HepG2 (cell line): ENCODE data around the gene LRRIQ4. TPM values are rescaled to one million over a fixed set of nuclear protein-coding genes. Genes with fewer than 3 reads are reported as not detected.

Experiments
- GABPB1 ChIP-seq: IDR thresholded peaks from 2 replicates; pipeline ENCODE4 v1.6.1; 2016; ENCODE audit warnings: mild to moderate bottlenecking, missing genetic modification reagents, moderate library complexity, missing compliant biosample characterization
- KAT7 ChIP-seq: IDR thresholded peaks from 2 replicates; pipeline ENCODE4 v1.6.1; 2018; ENCODE audit warnings: borderline replicate concordance, missing compliant biosample characterization
- KDM3A ChIP-seq: IDR thresholded peaks from 2 replicates; pipeline ENCODE4 v1.6.1; 2018; ENCODE audit warnings: low read depth, missing compliant biosample characterization
- NONO ChIP-seq, 2 experiments: fragments of 450-650 bp in 1 of 2; sonication (generic) in 1 of 2; formaldehyde crosslinking in 1 of 2; IDR thresholded peaks in 1 of 2; conservative IDR thresholded peaks in 1 of 2; 2 replicates each; pipeline versions ENCODE4 v1.6.1 to v1.8.0; 2017 to 2022; ENCODE audit warnings: mild to moderate bottlenecking in 1 of 2, missing genetic modification reagents in 1 of 2, moderate library complexity in 1 of 2
- PATZ1 ChIP-seq: sonication (generic); formaldehyde crosslinking; IDR thresholded peaks from 2 replicates; pipeline ENCODE4 v1.4.0; 2020; ENCODE audit warnings: missing genetic modification reagents
- TAF1 ChIP-seq: sonication (generic); formaldehyde crosslinking; IDR thresholded peaks from 2 replicates; pipeline ENCODE4 v1.4.0; 2020; ENCODE audit warnings: missing genetic modification reagents
- ZFX ChIP-seq: sonication (generic); formaldehyde crosslinking; IDR thresholded peaks from 2 replicates; pipeline ENCODE4 v1.4.0; 2020; ENCODE audit warnings: mild to moderate bottlenecking, low read depth, missing genetic modification reagents, moderate library complexity
- ZNF276 ChIP-seq: sonication (generic); formaldehyde crosslinking; IDR thresholded peaks from 2 replicates; pipeline ENCODE4 v1.4.0; 2020; ENCODE audit warnings: mild to moderate bottlenecking, low read depth, missing genetic modification reagents
- ZNF550 ChIP-seq: sonication (generic); formaldehyde crosslinking; IDR thresholded peaks from 2 replicates; pipeline ENCODE4 v1.4.0; 2020; ENCODE audit warnings: mild to moderate bottlenecking, missing genetic modification reagents, borderline replicate concordance
- ZNF713 ChIP-seq: sonication (generic); formaldehyde crosslinking; IDR thresholded peaks from 2 replicates; pipeline ENCODE4 v1.4.0; 2020; ENCODE audit warnings: mild to moderate bottlenecking, missing genetic modification reagents
- polyA plus RNA-seq, 8 experiments: library from polyadenylated mRNA; depleted of rRNA in 3 of 8; stranded (reverse) in 7 of 8; unstranded in 1 of 8; fragments of >200 nt; fragmentation: Illumina TruSeq in 4 of 8; extraction: Trizol in 4 of 8; gene quantifications; 2 replicates each; pipeline versions ENCODE4 v1.2.1 to v1.2.3, GENCODE V29; 2011 to 2016; ENCODE audit warnings: low read depth in 4 of 8, missing spikeins in 1 of 8, mixed read lengths in 1 of 8; ENCODE audit not compliant: insufficient read depth in 1 of 8
- total RNA-seq, 5 experiments: library from RNA; depleted of rRNA; stranded (reverse); fragments of >200 nt; fragmentation: Illumina TruSeq; extraction: Trizol; gene quantifications; 2 replicates each; pipeline ENCODE4 v1.2.3, GENCODE V29; 2016; ENCODE audit warnings: low read depth in 1 of 5
- TF ChIP-seq, protein P1 (sequence below): sonication (generic); formaldehyde crosslinking; IDR thresholded peaks from 2 replicates; pipeline ENCODE4 v1.5.0; 2020; ENCODE audit warnings: mild to moderate bottlenecking, missing genetic modification reagents, borderline replicate concordance
- TF ChIP-seq, protein P2 (sequence below): sonication (generic); formaldehyde crosslinking; IDR thresholded peaks from 2 replicates; pipeline ENCODE4 v1.4.0; 2020; ENCODE audit warnings: missing genetic modification reagents
- TF ChIP-seq, protein P3 (sequence below): sonication (generic); formaldehyde crosslinking; IDR thresholded peaks from 2 replicates; pipeline ENCODE4 v1.9.0; 2021; ENCODE audit warnings: missing genetic modification reagents, borderline replicate concordance

LRRIQ4 gene
- total and polyA plus RNA-seq, 2 of the 13 experiments (the other 11 are each of a cell fraction or from before 2014, with no cell fraction given): not detected

DNA sequence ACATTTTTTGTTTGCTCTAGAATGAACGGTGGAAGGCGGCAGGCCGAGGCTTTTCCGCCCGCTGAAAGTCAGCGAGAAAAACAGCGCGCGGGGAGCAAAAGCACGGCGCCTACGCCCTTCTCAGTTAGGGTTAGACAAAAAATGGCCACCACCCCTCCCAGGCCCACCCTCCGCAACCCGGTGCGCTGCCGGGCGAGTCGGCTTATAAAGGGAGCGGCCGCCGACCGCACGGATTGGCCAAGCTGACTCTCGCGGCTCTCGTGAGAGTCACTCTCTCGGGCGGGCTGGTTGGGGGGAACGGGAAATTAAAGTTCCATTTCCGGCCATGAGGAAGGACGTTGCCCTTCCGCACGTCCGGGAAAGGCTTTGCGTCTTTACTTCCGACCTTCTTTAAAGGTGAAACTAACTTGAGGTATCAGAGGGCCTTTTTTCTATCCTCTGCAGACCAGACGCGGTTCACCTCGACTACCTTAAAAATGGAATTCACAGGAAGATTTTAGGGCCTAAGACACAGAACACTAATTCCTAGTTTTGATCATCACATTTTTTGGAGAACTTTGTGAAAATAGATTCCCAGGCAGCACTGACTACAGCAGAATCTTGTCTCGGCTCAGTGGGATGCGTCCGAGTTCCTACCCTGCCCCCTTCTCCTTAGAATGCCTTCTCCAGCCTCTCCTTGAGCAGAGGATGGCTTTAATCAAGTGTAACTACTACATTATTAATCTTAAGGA lies 47.6 kb upstream of the LRRIQ4 start, which contains the start of gene TERC (continued):
- TF ChIP-seq ZNF550 (CRISPR knock-in tag) (no peak), KAT7 (CRISPR knock-in tag) (peak; percentile 56; the same call in 1 of the 2 replicates), ZFX (peak; percentile 84), TAF1 (CRISPR knock-in tag) (peak; percentile 50; the same call in 1 of the 2 replicates), NONO (IDR thresholded peaks at IDR 0.05) (no peak), NONO (CRISPR knock-in tag; conservative IDR thresholded peaks at IDR 0.05) (0 out of 2 replicates have a peak, but pooled peaks have one; percentile 28), KDM3A (no peak), PATZ1 (CRISPR knock-in tag) (no peak), ZNF276 (CRISPR knock-in tag) (peak; percentile 88; the same call in 1 of the 2 replicates), GABPB1 (CRISPR knock-in tag) (peak; percentile 90), ZNF713 (CRISPR knock-in tag) (0 out of 2 replicates have a peak, but pooled peaks have one; percentile 3)
- TF ChIP-seq, protein P1, sequence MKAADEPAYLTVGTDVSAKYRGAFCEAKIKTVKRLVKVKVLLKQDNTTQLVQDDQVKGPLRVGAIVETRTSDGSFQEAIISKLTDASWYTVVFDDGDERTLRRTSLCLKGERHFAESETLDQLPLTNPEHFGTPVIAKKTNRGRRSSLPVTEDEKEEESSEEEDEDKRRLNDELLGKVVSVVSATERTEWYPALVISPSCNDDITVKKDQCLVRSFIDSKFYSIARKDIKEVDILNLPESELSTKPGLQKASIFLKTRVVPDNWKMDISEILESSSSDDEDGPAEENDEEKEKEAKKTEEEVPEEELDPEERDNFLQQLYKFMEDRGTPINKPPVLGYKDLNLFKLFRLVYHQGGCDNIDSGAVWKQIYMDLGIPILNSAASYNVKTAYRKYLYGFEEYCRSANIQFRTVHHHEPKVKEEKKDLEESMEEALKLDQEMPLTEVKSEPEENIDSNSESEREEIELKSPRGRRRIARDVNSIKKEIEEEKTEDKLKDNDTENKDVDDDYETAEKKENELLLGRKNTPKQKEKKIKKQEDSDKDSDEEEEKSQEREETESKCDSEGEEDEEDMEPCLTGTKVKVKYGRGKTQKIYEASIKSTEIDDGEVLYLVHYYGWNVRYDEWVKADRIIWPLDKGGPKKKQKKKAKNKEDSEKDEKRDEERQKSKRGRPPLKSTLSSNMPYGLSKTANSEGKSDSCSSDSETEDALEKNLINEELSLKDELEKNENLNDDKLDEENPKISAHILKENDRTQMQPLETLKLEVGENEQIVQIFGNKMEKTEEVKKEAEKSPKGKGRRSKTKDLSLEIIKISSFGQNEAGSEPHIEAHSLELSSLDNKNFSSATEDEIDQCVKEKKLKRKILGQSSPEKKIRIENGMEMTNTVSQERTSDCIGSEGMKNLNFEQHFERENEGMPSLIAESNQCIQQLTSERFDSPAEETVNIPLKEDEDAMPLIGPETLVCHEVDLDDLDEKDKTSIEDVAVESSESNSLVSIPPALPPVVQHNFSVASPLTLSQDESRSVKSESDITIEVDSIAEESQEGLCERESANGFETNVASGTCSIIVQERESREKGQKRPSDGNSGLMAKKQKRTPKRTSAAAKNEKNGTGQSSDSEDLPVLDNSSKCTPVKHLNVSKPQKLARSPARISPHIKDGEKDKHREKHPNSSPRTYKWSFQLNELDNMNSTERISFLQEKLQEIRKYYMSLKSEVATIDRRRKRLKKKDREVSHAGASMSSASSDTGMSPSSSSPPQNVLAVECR (CRISPR knock-in tag): peak; percentile 24; the same call in 1 of the 2 replicates
- TF ChIP-seq, protein P2, sequence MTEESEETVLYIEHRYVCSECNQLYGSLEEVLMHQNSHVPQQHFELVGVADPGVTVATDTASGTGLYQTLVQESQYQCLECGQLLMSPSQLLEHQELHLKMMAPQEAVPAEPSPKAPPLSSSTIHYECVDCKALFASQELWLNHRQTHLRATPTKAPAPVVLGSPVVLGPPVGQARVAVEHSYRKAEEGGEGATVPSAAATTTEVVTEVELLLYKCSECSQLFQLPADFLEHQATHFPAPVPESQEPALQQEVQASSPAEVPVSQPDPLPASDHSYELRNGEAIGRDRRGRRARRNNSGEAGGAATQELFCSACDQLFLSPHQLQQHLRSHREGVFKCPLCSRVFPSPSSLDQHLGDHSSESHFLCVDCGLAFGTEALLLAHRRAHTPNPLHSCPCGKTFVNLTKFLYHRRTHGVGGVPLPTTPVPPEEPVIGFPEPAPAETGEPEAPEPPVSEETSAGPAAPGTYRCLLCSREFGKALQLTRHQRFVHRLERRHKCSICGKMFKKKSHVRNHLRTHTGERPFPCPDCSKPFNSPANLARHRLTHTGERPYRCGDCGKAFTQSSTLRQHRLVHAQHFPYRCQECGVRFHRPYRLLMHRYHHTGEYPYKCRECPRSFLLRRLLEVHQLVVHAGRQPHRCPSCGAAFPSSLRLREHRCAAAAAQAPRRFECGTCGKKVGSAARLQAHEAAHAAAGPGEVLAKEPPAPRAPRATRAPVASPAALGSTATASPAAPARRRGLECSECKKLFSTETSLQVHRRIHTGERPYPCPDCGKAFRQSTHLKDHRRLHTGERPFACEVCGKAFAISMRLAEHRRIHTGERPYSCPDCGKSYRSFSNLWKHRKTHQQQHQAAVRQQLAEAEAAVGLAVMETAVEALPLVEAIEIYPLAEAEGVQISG (CRISPR knock-in tag): peak; percentile 63
- TF ChIP-seq, protein P3, sequence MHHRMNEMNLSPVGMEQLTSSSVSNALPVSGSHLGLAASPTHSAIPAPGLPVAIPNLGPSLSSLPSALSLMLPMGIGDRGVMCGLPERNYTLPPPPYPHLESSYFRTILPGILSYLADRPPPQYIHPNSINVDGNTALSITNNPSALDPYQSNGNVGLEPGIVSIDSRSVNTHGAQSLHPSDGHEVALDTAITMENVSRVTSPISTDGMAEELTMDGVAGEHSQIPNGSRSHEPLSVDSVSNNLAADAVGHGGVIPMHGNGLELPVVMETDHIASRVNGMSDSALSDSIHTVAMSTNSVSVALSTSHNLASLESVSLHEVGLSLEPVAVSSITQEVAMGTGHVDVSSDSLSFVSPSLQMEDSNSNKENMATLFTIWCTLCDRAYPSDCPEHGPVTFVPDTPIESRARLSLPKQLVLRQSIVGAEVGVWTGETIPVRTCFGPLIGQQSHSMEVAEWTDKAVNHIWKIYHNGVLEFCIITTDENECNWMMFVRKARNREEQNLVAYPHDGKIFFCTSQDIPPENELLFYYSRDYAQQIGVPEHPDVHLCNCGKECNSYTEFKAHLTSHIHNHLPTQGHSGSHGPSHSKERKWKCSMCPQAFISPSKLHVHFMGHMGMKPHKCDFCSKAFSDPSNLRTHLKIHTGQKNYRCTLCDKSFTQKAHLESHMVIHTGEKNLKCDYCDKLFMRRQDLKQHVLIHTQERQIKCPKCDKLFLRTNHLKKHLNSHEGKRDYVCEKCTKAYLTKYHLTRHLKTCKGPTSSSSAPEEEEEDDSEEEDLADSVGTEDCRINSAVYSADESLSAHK (CRISPR knock-in tag): no peak
